ENCODE measurements around the gene ADORA2B. TPM values are rescaled to one million over a fixed set of nuclear protein-coding genes. Genes with fewer than 3 reads are reported as not detected.

Gene ADORA2B
- total and polyA plus RNA-seq, 2 of the 4 experiments (the other 2 are of a cell fraction): 5.2 to 5.5 TPM

DNA sequence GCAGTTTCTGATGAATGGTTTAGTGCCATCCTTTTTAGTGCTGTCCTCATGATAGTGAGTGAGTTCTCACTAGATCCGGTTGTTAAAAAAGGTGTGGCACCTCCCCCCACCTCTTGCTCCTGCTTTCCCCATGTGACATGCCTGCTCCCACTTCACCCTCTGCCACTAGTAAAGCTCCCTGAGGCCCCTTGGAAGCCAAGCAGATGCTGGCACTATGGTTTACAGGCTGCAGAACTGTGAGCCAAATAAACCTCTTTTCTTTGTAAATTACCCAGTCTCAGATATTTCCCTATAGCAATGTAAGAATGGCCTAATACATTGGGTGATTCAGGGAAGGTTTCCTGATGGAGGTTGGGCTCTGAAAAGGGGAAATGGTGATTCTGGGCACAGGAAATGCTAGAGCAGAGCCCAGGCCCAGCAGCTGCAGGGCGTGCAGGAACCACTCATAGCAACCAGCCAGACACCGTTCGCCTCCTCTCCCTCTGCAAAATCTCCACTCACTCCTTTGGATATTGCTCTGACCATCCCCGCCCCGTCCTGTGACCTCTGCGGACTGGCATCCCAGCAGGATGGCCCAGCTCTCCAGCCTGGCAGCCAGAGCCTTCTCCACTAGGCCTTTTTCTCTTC is 2.6 kb upstream of the ADORA2B start:
- Histone ChIP-seq H3K4me2 (ENCODE audit: low read depth, low read length) (no peak overlapping the region), H3K36me3 (ENCODE audit: control insufficient read depth, insufficient read depth, low read length) (no peaks in the 10 kb centered on the region), H3K23ac (ENCODE audit: low read depth, low read length) (no peak overlapping the region), H2AFZ (replicated peaks; ENCODE audit: low read length, poor library complexity) (no peak overlapping the region), H2AK5ac (ENCODE audit: low read depth, low read length) (peak overlapping the region; percentile 35; the same call in 1 of the 2 replicates), H3K27ac (ENCODE audit: insufficient read depth, low read length) (no peak overlapping the region), H3K9me3 (ENCODE audit: control insufficient read depth, insufficient read depth, low read length) (no peaks in the 10 kb centered on the region), H3K18ac (ENCODE audit: low read depth, low read length) (no peak overlapping the region), H2BK5ac (ENCODE audit: low read depth, low read length, poor library complexity, severe bottlenecking) (no peak overlapping the region), H4K20me1 (ENCODE audit: insufficient read depth, low read length) (no peaks in the 10 kb centered on the region), H3K4me3 (ENCODE audit: insufficient read depth, low read depth, low read length) (no peak overlapping the region), H3K4ac (ENCODE audit: low read depth, low read length) (0 out of 2 replicates have a peak overlapping the region, but pooled peaks have one; percentile 1), H3K27me3 (ENCODE audit: control insufficient read depth, insufficient read depth, low read length) (no peaks in the 10 kb centered on the region), H4K8ac (ENCODE audit: low read depth in 2 of 2, low read length in 2 of 2) (peak overlapping the region in 1 of 2 experiments; percentile 20; a peak in 1 of 4 replicates), H2BK15ac (ENCODE audit: low read depth, low read length) (no peak overlapping the region), H4K5ac (ENCODE audit: low read depth, low read length) (no peak overlapping the region), H3K4me1 (ENCODE audit: control insufficient read depth, insufficient read depth, low read length) (peaks cover 15% of the 10 kb centered on the region), H3K56ac (ENCODE audit: extremely low read depth, insufficient read depth, low read length) (no peak overlapping the region), H3K9ac (ENCODE audit: low read depth, low read length) (no peak overlapping the region), H3K14ac (replicated peaks; ENCODE audit: low read depth, low read length) (no peak overlapping the region), H3K79me1 (ENCODE audit: low read depth in 1 of 2, low read length in 2 of 2) (peaks cover 7 to 18% of the 10 kb centered on the region in 2 experiments), H2BK120ac (ENCODE audit: low read depth, low read length) (no peak overlapping the region), H3K9me1 (ENCODE audit: insufficient read depth, low read length) (0 out of 2 replicates have a peak, but pooled peaks cover 12% of the 10 kb centered on the region), H2AK9ac (replicated peaks; ENCODE audit: low read depth, low read length, poor library complexity) (no peak overlapping the region), H4K91ac (ENCODE audit: insufficient read depth, low read depth, low read length) (no peak overlapping the region), H2BK20ac (ENCODE audit: low read depth, low read length) (no peak overlapping the region)
- ATAC-seq (ENCODE audit: low read depth) (no peak), DNase-seq (no peak)
- 91% methylated on average over 4 of the region's 7 CpGs; no CpG with 5 or more reads in 1 of the 2 experiments for WGBS, 2 experiments (ENCODE audit: extremely low coverage in 2 of 2, insufficient read length in 1 of 2)
- dilution Hi-C loops (cut with HindIII; ENCODE audit: low sequenced_read_pairs, unreplicated experiment): no loop called here
- intact Hi-C loops (cut with micrococcal nuclease): no loop called here
- POLR2A ChIA-PET (ENCODE audit: unreplicated experiment): no interaction called here
- in situ Hi-C loops (cut with MboI; ENCODE audit: low sequenced_read_pairs): no loop called here
- BruUV-seq (replicated peaks): no TSS peak
- CTCF ChIA-PET: interaction anchor here (0.8 kb wide), 1 partner anchor 58 kb away, joined by 3 read pairs; no protein-coding TSS in a partner anchor
- no peak for TF ChIP-seq RCOR1 (IDR thresholded peaks at IDR 0.05; ENCODE audit: insufficient replicate concordance, low read length)
- no peak for TF ChIP-seq CEBPB (IDR thresholded peaks at IDR 0.05; ENCODE audit: low read depth, low read length)
- TF ChIP-seq, protein P1, sequence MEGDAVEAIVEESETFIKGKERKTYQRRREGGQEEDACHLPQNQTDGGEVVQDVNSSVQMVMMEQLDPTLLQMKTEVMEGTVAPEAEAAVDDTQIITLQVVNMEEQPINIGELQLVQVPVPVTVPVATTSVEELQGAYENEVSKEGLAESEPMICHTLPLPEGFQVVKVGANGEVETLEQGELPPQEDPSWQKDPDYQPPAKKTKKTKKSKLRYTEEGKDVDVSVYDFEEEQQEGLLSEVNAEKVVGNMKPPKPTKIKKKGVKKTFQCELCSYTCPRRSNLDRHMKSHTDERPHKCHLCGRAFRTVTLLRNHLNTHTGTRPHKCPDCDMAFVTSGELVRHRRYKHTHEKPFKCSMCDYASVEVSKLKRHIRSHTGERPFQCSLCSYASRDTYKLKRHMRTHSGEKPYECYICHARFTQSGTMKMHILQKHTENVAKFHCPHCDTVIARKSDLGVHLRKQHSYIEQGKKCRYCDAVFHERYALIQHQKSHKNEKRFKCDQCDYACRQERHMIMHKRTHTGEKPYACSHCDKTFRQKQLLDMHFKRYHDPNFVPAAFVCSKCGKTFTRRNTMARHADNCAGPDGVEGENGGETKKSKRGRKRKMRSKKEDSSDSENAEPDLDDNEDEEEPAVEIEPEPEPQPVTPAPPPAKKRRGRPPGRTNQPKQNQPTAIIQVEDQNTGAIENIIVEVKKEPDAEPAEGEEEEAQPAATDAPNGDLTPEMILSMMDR (conservative IDR thresholded peaks at IDR 0.05; ENCODE audit: low read depth, low read length): no peak
- no peak for TF ChIP-seq POLR2A (IDR thresholded peaks at IDR 0.05; ENCODE audit: low read depth, low read length)
- no peak for TF ChIP-seq CHD1 (IDR thresholded peaks at IDR 0.05; ENCODE audit: low read depth, low read length)
- TF ChIP-seq BHLHE40 (IDR thresholded peaks at IDR 0.05; ENCODE audit: low read depth, low read length): no peak
- TF ChIP-seq NFE2L2 (IDR thresholded peaks at IDR 0.05; ENCODE audit: low read depth, low read length): no peak
- TF ChIP-seq, protein P2, sequence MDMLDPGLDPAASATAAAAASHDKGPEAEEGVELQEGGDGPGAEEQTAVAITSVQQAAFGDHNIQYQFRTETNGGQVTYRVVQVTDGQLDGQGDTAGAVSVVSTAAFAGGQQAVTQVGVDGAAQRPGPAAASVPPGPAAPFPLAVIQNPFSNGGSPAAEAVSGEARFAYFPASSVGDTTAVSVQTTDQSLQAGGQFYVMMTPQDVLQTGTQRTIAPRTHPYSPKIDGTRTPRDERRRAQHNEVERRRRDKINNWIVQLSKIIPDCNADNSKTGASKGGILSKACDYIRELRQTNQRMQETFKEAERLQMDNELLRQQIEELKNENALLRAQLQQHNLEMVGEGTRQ (IDR thresholded peaks at IDR 0.05; ENCODE audit: low read depth, low read length): no peak

Data from IMR-90 (cell line).